ENCODE measurements around the gene PRPF40A. TPM values are rescaled to one million over a fixed set of nuclear protein-coding genes. Genes with fewer than 3 reads are reported as not detected.

Gene PRPF40A
- total RNA-seq, 2 donors from 2014 or later, result 82.6 to 97.9 TPM

DNA sequence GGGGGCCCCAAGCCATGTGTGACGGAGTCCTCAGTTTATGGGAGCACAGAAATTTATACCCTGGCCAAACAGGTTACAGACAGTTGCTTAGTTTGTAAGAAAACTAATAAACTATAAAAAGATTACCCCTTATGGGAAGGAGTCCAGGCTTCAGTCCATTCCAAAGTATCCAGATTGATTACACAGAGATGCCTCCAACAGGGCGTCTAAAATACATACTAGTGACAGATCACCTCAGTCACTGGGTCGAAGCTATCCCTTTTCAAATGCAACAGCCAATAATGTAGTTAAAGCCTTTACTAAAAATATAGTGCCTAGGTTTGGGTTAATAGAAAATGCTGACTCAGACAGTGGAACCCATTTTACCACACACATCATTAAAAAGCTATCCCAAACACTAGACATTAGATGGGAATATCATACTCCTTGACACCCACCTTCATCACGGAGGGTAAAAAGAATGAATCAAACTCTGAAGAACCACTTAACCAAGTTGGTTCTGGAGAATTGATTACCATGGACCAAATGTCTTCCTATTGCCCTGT is 10.7 kb downstream of the PRPF40A start:
- Histone ChIP-seq H3K27me3 (replicated peaks; ENCODE audit: insufficient read depth) (no peaks in the 10 kb centered on the region), H3K27ac (no peak overlapping the region), H3K9me3 (no peaks in the 10 kb centered on the region), H3K4me3 (no peak overlapping the region), H3K4me1 (replicated peaks) (no peaks in the 10 kb centered on the region), H3K36me3 (no peaks in the 10 kb centered on the region)
- TF ChIP-seq, protein P1, sequence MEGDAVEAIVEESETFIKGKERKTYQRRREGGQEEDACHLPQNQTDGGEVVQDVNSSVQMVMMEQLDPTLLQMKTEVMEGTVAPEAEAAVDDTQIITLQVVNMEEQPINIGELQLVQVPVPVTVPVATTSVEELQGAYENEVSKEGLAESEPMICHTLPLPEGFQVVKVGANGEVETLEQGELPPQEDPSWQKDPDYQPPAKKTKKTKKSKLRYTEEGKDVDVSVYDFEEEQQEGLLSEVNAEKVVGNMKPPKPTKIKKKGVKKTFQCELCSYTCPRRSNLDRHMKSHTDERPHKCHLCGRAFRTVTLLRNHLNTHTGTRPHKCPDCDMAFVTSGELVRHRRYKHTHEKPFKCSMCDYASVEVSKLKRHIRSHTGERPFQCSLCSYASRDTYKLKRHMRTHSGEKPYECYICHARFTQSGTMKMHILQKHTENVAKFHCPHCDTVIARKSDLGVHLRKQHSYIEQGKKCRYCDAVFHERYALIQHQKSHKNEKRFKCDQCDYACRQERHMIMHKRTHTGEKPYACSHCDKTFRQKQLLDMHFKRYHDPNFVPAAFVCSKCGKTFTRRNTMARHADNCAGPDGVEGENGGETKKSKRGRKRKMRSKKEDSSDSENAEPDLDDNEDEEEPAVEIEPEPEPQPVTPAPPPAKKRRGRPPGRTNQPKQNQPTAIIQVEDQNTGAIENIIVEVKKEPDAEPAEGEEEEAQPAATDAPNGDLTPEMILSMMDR (IDR thresholded peaks at IDR 0.05), result no peak
- TF ChIP-seq POLR2AphosphoS5 (IDR thresholded peaks at IDR 0.05), result peak; percentile 46
- intact Hi-C loops (cut with DNase I), result no loop called here
- peak; percentile 28 for DNase-seq (ENCODE audit: low spot score)
- 43% methylated on average over 4 of the region's 4 CpGs for WGBS

DNA sequence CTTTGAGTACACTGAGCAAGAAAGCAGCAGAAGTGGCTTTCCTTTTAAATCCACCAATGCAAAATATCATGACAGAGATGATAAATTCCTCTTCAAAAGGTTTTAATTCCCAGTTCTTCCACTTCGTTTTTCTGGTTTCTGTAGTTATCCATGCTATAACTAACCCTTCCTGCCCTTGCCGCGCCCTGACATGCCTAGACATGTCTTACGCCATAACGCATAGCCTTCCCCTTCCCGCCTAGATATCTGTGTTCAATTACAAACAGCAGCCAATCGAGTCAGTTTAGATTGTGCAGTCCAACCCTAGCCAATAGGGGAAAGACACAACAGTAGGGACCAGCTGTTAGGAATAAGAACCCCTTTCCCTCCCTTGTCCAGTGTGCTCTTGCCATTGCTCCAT is 16.1 kb downstream of the PRPF40A start:
- 94% methylated on average over 7 of the region's 7 CpGs for WGBS

DNA sequence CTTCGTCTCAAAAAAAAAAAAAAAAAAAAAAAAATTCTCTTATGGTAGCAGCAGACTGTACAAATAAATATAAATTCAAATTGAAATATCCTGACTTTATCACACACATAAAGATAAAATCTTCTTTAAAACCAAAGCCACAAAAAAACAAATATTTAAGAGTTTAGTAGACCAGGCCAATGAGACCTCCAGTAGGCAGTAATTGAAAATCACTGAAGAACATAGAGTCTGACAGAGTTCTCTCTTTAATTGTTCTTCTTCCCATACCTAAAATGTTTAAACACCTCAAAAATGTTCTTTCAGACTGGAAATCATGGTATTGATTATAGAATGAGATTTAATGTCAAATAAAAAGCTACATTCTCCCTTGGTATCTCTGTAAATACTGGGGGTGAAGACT is 20.8 kb downstream of the PRPF40A start:
- no peak for DNase-seq (ENCODE audit: low spot score)
- TF ChIP-seq POLR2AphosphoS5 (IDR thresholded peaks at IDR 0.05) (no peak), POLR2A (IDR thresholded peaks at IDR 0.05) (no peak)
- TF ChIP-seq, protein P1 (IDR thresholded peaks at IDR 0.05), result no peak
- H3K27me3 ChIP-seq (replicated peaks; ENCODE audit: insufficient read depth), result no peaks in the 10 kb centered on the region
- H3K27ac ChIP-seq, result no peak overlapping the region
- no peaks in the 10 kb centered on the region for H3K9me3 ChIP-seq
- no peaks in the 10 kb centered on the region for H3K4me1 ChIP-seq (replicated peaks)
- intact Hi-C loops (cut with DNase I), result no loop called here
- WGBS, result 80% methylated on average over 1 of the region's 1 CpG
- no peak overlapping the region for H3K4me3 ChIP-seq
- no peaks in the 10 kb centered on the region for H3K36me3 ChIP-seq

More for the DNA sequence above, 16.1 kb downstream of the PRPF40A start:
- no peak for DNase-seq (ENCODE audit: low spot score)
- H3K4me1 ChIP-seq (replicated peaks), result no peaks in the 10 kb centered on the region
- no peak overlapping the region for H3K4me3 ChIP-seq
- H3K27ac ChIP-seq, result no peak overlapping the region
- no peaks in the 10 kb centered on the region for H3K27me3 ChIP-seq (replicated peaks; ENCODE audit: insufficient read depth)
- no peaks in the 10 kb centered on the region for H3K36me3 ChIP-seq
- intact Hi-C loops (cut with DNase I), result no loop called here
- TF ChIP-seq, protein P1 (IDR thresholded peaks at IDR 0.05), result no peak
- no peak for TF ChIP-seq POLR2A (IDR thresholded peaks at IDR 0.05)
- H3K9me3 ChIP-seq, result no peaks in the 10 kb centered on the region

DNA sequence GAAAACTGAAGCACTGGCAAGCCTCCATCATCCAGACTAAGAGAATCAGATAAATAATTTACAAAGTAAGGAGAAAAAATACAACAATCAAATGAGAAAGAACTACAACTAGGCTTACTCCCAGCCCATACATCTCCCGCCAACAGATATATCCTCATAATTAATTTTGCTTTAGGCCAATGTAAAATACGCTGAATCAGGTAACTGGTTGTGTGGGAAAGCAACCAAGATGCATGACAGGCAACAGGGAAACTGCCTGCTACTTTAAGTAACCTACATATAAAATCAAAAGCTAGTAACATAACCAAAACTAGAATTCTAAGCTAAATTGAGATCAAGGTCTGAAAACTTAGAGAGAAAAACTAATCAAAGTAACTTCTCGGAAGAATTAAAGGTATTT is 21.5 kb downstream of the PRPF40A start:
- no peaks in the 10 kb centered on the region for H3K9me3 ChIP-seq
- H3K36me3 ChIP-seq, result no peaks in the 10 kb centered on the region
- WGBS, result 94% methylated on average over 3 of the region's 3 CpGs
- intact Hi-C loops (cut with DNase I), result no loop called here
- no peak for TF ChIP-seq POLR2AphosphoS5 (IDR thresholded peaks at IDR 0.05)
- TF ChIP-seq POLR2A (IDR thresholded peaks at IDR 0.05), result no peak
- TF ChIP-seq, protein P1 (IDR thresholded peaks at IDR 0.05), result no peak
- H3K4me3 ChIP-seq, result no peak overlapping the region
- no peaks in the 10 kb centered on the region for H3K27me3 ChIP-seq (replicated peaks; ENCODE audit: insufficient read depth)
- DNase-seq (ENCODE audit: low spot score), result no peak
- H3K4me1 ChIP-seq (replicated peaks), result no peaks in the 10 kb centered on the region
- no peak overlapping the region for H3K27ac ChIP-seq

DNA sequence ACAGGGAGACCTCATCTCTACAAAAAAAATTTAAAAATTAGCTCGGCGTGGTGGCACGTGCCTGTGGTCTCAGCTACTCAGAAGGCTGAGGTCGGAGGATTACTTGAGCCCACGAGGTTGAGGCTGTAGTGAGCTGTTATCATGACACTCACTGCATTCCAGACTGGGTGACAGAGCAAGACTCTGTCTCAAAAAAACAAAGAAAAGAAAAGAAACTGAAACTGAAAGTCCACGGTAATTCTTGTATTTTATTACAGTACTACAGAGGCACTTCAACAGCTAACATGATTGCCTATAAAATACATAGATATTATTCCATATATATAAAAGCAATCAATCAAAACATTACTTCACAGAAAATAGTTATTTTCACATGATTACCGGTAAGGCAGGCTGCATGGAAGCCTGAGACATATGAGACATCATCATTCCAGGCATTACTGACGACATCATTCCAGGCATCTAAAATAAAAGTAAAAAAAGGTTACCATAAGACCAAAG is 23.1 kb downstream of the PRPF40A start:
- DNase-seq (ENCODE audit: low spot score), result no peak
- intact Hi-C loops (cut with DNase I), result no loop called here
- Histone ChIP-seq H3K4me3 (peak overlapping the region in 1 of 2 donors; percentile 1), H3K36me3 (no peaks in the 10 kb centered on the region), H3K27me3 (replicated peaks; ENCODE audit: insufficient read depth) (no peaks in the 10 kb centered on the region), H3K4me1 (replicated peaks) (no peaks in the 10 kb centered on the region), H3K9me3 (no peaks in the 10 kb centered on the region), H3K27ac (peak overlapping the region in 1 of 2 donors; percentile 20)
- WGBS, result 58% methylated on average over 8 of the region's 8 CpGs
- TF ChIP-seq POLR2AphosphoS5 (IDR thresholded peaks at IDR 0.05) (no peak), POLR2A (IDR thresholded peaks at IDR 0.05) (no peak)
- TF ChIP-seq, protein P1 (IDR thresholded peaks at IDR 0.05), result no peak
